Measurements from ENCODE around the gene CAPN11.

CAPN11 gene

DNA sequence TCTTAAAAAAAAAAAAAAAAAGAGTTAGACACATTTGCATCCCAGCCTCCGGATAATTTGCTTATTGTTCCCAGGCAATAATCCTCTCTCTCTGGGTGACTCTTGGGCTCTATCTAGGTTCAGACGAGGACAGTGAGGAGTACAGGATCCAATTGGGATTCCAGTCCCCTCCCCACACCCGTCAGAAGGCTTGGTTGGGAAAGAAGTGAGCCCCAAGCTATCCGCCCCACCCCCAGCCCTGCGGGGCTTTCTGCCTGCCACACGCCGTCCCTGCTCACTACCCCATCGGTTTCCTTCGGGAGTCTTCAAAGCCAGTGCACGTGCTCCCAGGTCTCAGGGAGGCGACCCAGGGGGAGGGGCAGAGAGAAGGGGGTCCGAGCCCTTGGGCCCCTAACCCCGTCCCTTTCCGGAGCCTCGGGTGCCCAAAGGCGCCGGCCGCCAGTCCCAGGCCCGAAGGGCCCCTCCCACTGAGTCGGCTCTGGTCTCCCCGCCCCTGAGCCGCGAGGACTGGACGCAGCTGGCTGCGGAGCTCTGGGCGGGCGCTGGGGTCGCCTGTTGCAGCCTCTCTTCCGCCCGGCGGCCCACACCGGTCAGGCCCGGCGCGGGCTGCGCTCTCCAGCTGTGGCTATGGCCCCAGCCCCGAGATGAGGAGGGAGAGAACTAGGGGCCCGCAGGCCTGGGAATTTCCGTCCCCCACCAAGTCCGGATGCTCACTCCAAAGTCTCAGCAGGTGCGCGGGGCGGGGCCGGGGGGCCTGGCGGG lies 60.6 kb downstream of the CAPN11 start:
- Histone ChIP-seq H2AFZ (ENCODE audit: low read depth, low read length) (peak overlapping the region; percentile 87), H3K4me1 (ENCODE audit: low read length) (peaks cover 47% of the 10 kb centered on the region), H3K4me3 (ENCODE audit: low read length) (peak overlapping the region; percentile 82), H3K27ac (ENCODE audit: low read length) (peak overlapping the region; percentile 67), H3K27me3 (ENCODE audit: low read depth, low read length) (no peaks in the 10 kb centered on the region), H3K4me2 (ENCODE audit: low read length) (peak overlapping the region; percentile 87), H3K79me2 (ENCODE audit: low read length) (peaks cover 11% of the 10 kb centered on the region), H4K20me1 (ENCODE audit: insufficient read depth, low read length) (peaks cover under 1% of the 10 kb centered on the region; the same call in 1 of the 2 replicates), H3K36me3 (replicated peaks; ENCODE audit: low read depth, low read length) (no peaks in the 10 kb centered on the region), H3K9me3 (ENCODE audit: insufficient read depth, low read length) (no peaks in the 10 kb centered on the region), H3K9ac (ENCODE audit: low read length) (peak overlapping the region; percentile 73)
- no peak for TF ChIP-seq EZH2phosphoT487 (IDR thresholded peaks at IDR 0.05; ENCODE audit: low read depth)
- TF ChIP-seq, protein P1, sequence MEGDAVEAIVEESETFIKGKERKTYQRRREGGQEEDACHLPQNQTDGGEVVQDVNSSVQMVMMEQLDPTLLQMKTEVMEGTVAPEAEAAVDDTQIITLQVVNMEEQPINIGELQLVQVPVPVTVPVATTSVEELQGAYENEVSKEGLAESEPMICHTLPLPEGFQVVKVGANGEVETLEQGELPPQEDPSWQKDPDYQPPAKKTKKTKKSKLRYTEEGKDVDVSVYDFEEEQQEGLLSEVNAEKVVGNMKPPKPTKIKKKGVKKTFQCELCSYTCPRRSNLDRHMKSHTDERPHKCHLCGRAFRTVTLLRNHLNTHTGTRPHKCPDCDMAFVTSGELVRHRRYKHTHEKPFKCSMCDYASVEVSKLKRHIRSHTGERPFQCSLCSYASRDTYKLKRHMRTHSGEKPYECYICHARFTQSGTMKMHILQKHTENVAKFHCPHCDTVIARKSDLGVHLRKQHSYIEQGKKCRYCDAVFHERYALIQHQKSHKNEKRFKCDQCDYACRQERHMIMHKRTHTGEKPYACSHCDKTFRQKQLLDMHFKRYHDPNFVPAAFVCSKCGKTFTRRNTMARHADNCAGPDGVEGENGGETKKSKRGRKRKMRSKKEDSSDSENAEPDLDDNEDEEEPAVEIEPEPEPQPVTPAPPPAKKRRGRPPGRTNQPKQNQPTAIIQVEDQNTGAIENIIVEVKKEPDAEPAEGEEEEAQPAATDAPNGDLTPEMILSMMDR (IDR thresholded peaks at IDR 0.05; ENCODE audit: low read depth, low read length): no peak

DNA sequence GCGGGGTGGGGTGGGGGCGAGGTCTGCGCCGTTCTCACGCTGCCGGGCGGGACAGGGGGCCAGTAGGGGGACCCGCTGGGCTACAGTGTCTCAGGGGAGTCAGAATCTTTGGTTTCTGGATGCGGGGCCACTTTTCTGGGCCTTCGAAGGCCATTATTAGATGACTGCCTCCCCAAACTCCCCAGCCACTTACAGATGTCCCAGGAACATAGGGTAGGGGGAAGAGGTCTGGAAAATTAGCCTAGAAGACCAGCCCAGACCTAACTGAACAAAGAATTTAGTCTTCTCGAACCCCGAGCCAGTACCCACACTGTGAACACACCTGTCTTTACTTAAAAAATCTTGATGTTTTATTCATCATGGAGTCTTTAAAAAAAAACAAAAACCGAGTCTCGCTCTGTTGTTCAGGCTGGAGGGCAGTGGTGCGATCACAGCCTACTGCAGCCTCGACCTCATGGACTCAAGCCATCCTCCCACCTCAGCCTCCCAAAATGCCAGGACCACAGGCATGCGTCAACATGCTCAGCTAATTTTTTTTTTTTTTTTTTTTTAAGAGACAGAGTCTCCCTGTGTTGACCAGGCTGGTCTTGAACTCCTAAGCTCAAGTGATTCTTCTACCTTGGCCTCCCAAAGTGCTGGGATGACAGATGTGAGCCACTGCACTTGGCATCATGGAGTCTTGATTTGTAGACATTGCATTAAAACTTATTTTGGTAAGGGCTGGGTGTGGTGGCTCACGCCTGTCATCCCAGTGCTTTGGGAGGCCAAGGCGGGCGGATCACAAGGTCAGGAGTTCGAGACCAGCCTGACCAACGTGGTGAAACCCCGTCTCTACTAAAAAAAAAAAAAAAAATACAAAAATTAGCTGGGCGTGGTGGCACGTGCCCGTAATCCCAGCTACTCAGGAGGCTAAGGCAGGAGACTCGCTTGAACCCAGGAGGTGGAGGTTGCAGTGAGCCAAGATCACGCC lies 61.5 kb downstream of the CAPN11 start:
- Histone ChIP-seq H3K27ac (ENCODE audit: low read length) (peak overlapping the region; percentile 38), H3K36me3 (replicated peaks; ENCODE audit: low read depth, low read length) (no peaks in the 10 kb centered on the region), H2AFZ (ENCODE audit: low read depth, low read length) (no peak overlapping the region; the same call in 1 of the 2 replicates), H3K79me2 (ENCODE audit: low read length) (peaks cover 20% of the 10 kb centered on the region), H3K4me2 (ENCODE audit: low read length) (peak overlapping the region; percentile 87), H3K9ac (ENCODE audit: low read length) (peak overlapping the region; percentile 73), H3K27me3 (ENCODE audit: low read depth, low read length) (no peaks in the 10 kb centered on the region), H3K9me3 (ENCODE audit: insufficient read depth, low read length) (no peaks in the 10 kb centered on the region), H3K4me3 (ENCODE audit: low read length) (peak overlapping the region; percentile 82), H4K20me1 (ENCODE audit: insufficient read depth, low read length) (peaks cover 9% of the 10 kb centered on the region), H3K4me1 (ENCODE audit: low read length) (peaks cover 55% of the 10 kb centered on the region)
- TF ChIP-seq EZH2phosphoT487 (IDR thresholded peaks at IDR 0.05; ENCODE audit: low read depth): no peak
- TF ChIP-seq, protein P1 (IDR thresholded peaks at IDR 0.05; ENCODE audit: low read depth, low read length): no peak

DNA sequence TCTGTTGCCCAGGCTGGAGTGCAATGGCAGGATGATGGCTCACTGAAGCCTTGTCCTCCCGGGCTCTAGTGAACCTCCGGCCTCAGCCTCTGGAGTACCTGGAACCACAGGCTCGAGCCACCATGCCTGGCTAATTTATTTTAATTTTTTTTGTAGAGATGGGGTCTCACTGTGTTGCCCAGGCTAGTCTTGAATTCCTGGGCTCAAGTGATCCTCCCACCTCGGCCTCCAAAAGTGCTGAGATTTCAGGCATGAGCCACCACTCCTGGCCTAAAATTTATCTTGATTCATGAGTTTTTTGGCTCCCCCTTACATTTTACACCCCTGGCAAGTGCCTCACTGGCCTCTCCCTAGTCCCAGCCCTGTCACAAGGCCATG lies 62.3 kb downstream of the CAPN11 start:
- Histone ChIP-seq H3K27me3 (ENCODE audit: low read depth, low read length) (no peaks in the 10 kb centered on the region), H3K4me1 (ENCODE audit: low read length) (peaks cover 62% of the 10 kb centered on the region), H3K79me2 (ENCODE audit: low read length) (peaks cover 28% of the 10 kb centered on the region), H3K9ac (ENCODE audit: low read length) (peak overlapping the region; percentile 11; the same call in 1 of the 2 replicates), H4K20me1 (ENCODE audit: insufficient read depth, low read length) (peaks cover 14% of the 10 kb centered on the region), H2AFZ (ENCODE audit: low read depth, low read length) (no peak overlapping the region), H3K9me3 (ENCODE audit: insufficient read depth, low read length) (no peaks in the 10 kb centered on the region), H3K4me3 (ENCODE audit: low read length) (no peak overlapping the region), H3K4me2 (ENCODE audit: low read length) (peak overlapping the region; percentile 45; the same call in 1 of the 2 replicates), H3K27ac (ENCODE audit: low read length) (peak overlapping the region; percentile 47), H3K36me3 (replicated peaks; ENCODE audit: low read depth, low read length) (peaks cover under 1% of the 10 kb centered on the region)
- TF ChIP-seq EZH2phosphoT487 (IDR thresholded peaks at IDR 0.05; ENCODE audit: low read depth): no peak
- TF ChIP-seq, protein P1 (IDR thresholded peaks at IDR 0.05; ENCODE audit: low read depth, low read length): no peak

Measured in OCI-LY3 (cell line).